ENCODE data around the gene ATP2A2. TPM values are rescaled to one million over a fixed set of nuclear protein-coding genes. Genes with fewer than 3 reads are reported as not detected.

The ATP2A2 gene
- total and polyA plus RNA-seq, 2 donors (not counting 1 experiment from before 2014, with no cell fraction given) = 35.3 to 68.2 TPM

GRCh38 chr12:110329710-110330109, 48.7 kb downstream of the ATP2A2 start:
- Histone ChIP-seq H3K36me3 (replicated peaks in 1 of 2; ENCODE audit: control extremely low read depth in 1 of 2, control insufficient read depth in 1 of 2, extremely low read depth in 1 of 2, insufficient read depth in 2 of 2, low read length in 1 of 2) (peaks cover 27 to 85% of the 10 kb centered on the region in 2 experiments), H3K4me3 (ENCODE audit: control extremely low read depth in 1 of 5, extremely low read depth in 1 of 5, insufficient read depth in 1 of 5, low read depth in 2 of 5, low read length in 4 of 5) (no peak overlapping the region), H3K27me3 (replicated peaks in 1 of 4; ENCODE audit: control extremely low read depth in 1 of 4, control insufficient read depth in 3 of 4, insufficient read depth in 4 of 4, low read length in 3 of 4) (no peaks in the 10 kb centered on the region), H3K27ac (ENCODE audit: low read length in 2 of 2) (no peak overlapping the region), H3K4me1 (ENCODE audit: control insufficient read depth in 2 of 2, insufficient read depth in 2 of 2, low read length in 2 of 2) (no peaks in the 10 kb centered on the region), H3K4me2 (replicated peaks; ENCODE audit: low read depth, low read length, poor library complexity, severe bottlenecking) (no peak overlapping the region), H2AFZ (ENCODE audit: insufficient read depth, low read depth, low read length, poor library complexity, severe bottlenecking) (no peak overlapping the region), H4K20me1 (ENCODE audit: control insufficient read depth, insufficient read depth, low read length, poor library complexity, severe bottlenecking) (peaks cover 12% of the 10 kb centered on the region), H3K79me2 (ENCODE audit: control insufficient read depth, insufficient read depth, low read length) (peaks cover 12% of the 10 kb centered on the region), H3K9ac (ENCODE audit: low read length) (no peak overlapping the region), H3K9me3 (ENCODE audit: control extremely low read depth in 1 of 3, control insufficient read depth in 2 of 3, insufficient read depth in 1 of 3, low read length in 2 of 3) (no peaks in the 10 kb centered on the region)
- ChIA-PET CTCF (interaction anchor here (0.6 to 1.1 kb wide), 2 partner anchors 24 to 272 kb away, joined by 3 to 4 read pairs; no protein-coding TSS in a partner anchor), POLR2A (no interaction called here)
- Mint-ChIP-seq H3K27ac (no peak overlapping the region), H3K27me3 (no peaks in the 10 kb centered on the region), H3K4me3 (no peak overlapping the region), H3K9me3 (ENCODE audit: insufficient read depth) (no peaks in the 10 kb centered on the region), H3K4me1 (no peaks in the 10 kb centered on the region)
- DNase-seq (no peak), ATAC-seq (ENCODE audit: low read depth) (no peak)
- intact Hi-C loops (cut with micrococcal nuclease) = no loop called here
- TF ChIP-seq CTCF (IDR thresholded peaks at IDR 0.05) = no peak
- TF ChIP-seq EZH2 (IDR thresholded peaks at IDR 0.05; ENCODE audit: borderline replicate concordance, insufficient read depth, low read depth, low read length, poor library complexity, severe bottlenecking) = no peak
- WGBS (ENCODE audit: insufficient coverage) = no CpG with 5 or more reads among the region's 4 CpGs

GRCh38 chr12:110330124-110330523, 49.1 kb downstream of the ATP2A2 start:
- no CpG with 5 or more reads among the region's 3 CpGs for WGBS (ENCODE audit: insufficient coverage)

More at GRCh38 chr12:110330124-110330523, 49.1 kb downstream of the ATP2A2 start:
- Mint-ChIP-seq H3K27me3 (no peaks in the 10 kb centered on the region), H3K27ac (no peak overlapping the region), H3K4me3 (no peak overlapping the region), H3K9me3 (ENCODE audit: insufficient read depth) (no peaks in the 10 kb centered on the region), H3K4me1 (no peaks in the 10 kb centered on the region)
- Histone ChIP-seq H3K9ac (ENCODE audit: low read length) (no peak overlapping the region), H4K20me1 (ENCODE audit: control insufficient read depth, insufficient read depth, low read length, poor library complexity, severe bottlenecking) (peaks cover 12% of the 10 kb centered on the region), H3K27ac (ENCODE audit: low read length in 2 of 2) (no peak overlapping the region), H3K4me2 (replicated peaks; ENCODE audit: low read depth, low read length, poor library complexity, severe bottlenecking) (no peak overlapping the region), H2AFZ (ENCODE audit: insufficient read depth, low read depth, low read length, poor library complexity, severe bottlenecking) (no peak overlapping the region), H3K79me2 (ENCODE audit: control insufficient read depth, insufficient read depth, low read length) (peaks cover 11% of the 10 kb centered on the region), H3K9me3 (ENCODE audit: control extremely low read depth in 1 of 3, control insufficient read depth in 2 of 3, insufficient read depth in 1 of 3, low read length in 2 of 3) (no peaks in the 10 kb centered on the region), H3K4me3 (ENCODE audit: control extremely low read depth in 1 of 5, extremely low read depth in 1 of 5, insufficient read depth in 1 of 5, low read depth in 2 of 5, low read length in 4 of 5) (no peak overlapping the region), H3K27me3 (replicated peaks in 1 of 4; ENCODE audit: control extremely low read depth in 1 of 4, control insufficient read depth in 3 of 4, insufficient read depth in 4 of 4, low read length in 3 of 4) (no peaks in the 10 kb centered on the region), H3K36me3 (replicated peaks in 1 of 2; ENCODE audit: control extremely low read depth in 1 of 2, control insufficient read depth in 1 of 2, extremely low read depth in 1 of 2, insufficient read depth in 2 of 2, low read length in 1 of 2) (peaks cover 31 to 89% of the 10 kb centered on the region in 2 experiments), H3K4me1 (ENCODE audit: control insufficient read depth in 2 of 2, insufficient read depth in 2 of 2, low read length in 2 of 2) (no peaks in the 10 kb centered on the region)
- ChIA-PET CTCF (interaction anchor here (0.6 to 2.1 kb wide), 4 partner anchors 20 to 271 kb away, joined by 3 to 13 read pairs (median 4); no protein-coding TSS in a partner anchor), POLR2A (no interaction called here)
- DNase-seq = no peak
- TF ChIP-seq EZH2 (IDR thresholded peaks at IDR 0.05; ENCODE audit: borderline replicate concordance, insufficient read depth, low read depth, low read length, poor library complexity, severe bottlenecking) (no peak), CTCF (IDR thresholded peaks at IDR 0.05) (no peak)
- no peak for ATAC-seq (ENCODE audit: low read depth)
- intact Hi-C loops (cut with micrococcal nuclease) = no loop called here

Data from B cell (primary cell).